NCI-H774 (cell line): Measurements from ENCODE around the gene BAIAP2L1.
"Not testable (repeated sequence)": the region's sequence is repeated elsewhere in the genome, so short reads cannot be mapped to it uniquely, and the experiment has no call there.

Experiments
- DNase-seq: peaks from one replicate; lab custom pipeline; 2025; lab: John Stamatoyannopoulos, UW

Gene BAIAP2L1

DNA sequence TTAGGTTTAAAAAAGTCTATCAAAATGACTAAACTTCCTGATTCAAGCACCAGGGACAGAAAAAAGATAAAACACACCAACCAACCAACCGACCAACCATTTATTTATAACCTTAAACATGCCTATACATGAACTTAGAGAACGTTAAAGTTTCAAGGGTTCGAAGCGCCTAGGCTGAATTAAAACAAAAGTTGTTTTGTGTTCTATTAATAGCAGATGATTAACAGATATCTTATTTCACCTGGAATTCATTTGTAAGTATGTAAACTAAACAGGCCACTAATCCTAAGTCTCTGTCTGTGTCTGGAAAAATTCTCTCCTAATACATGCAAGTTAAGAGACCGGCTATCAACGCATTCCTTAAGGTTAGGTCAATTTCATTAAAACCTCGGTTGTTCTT is 1.4 kb downstream of the BAIAP2L1 start:
- no peak for DNase-seq

DNA sequence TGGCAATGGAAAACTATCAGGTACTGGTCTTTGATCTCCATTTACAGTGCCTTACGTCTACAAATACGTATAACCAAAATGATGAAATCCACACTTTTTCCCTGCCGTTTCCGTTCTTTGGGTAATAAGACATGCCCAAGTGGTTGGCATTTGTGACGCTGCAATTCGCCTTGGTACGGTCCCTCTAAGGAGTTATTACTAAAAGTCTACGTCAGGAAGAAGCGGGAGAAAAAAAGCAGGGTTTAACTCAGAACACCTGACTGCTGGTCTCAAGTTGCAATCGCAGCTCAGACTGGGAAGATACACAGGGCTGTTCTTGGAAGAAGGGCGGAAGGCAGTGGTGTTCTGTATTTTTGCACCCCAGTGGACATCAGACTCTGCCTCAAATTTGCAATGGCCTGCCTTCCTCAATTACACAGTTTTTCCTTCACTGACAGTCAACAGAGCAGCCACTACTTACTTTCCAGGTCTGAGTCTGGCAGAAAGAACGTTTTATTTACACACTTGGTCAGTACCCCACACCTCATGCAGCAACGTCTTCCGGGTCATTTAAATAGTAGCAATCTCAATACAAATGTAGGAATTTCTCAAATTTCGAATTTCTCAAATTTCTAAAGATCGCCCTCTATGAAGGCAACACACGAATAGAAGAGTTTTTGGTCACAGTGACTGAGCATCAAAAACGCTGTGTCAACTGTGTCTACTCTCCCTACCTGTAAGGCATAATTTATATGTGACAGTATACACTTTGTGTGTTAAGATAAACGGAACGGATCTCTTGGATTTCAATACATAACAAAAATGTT is 2.1 kb downstream of the BAIAP2L1 start:
- DNase-seq, result peak; percentile 41

DNA sequence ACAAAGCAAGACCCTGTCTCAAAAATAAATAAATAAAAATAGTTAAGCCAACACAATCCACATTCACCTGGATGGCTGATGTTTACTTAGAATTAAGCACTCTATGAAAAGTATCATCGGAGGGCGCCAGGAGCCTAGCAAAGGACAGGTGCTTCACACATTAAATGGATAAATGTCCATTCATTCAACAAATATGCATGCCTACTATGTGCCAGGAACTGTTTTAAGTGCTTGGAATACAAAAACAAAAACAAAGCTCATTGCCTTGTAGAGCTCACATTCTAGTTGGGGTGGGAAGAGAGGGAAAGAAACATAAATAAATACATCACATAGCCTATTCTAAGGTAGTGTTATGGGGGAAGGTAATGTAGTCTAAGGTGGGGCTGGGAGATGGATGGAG is 4.1 kb downstream of the BAIAP2L1 start:
- peak; percentile 95 for DNase-seq

DNA sequence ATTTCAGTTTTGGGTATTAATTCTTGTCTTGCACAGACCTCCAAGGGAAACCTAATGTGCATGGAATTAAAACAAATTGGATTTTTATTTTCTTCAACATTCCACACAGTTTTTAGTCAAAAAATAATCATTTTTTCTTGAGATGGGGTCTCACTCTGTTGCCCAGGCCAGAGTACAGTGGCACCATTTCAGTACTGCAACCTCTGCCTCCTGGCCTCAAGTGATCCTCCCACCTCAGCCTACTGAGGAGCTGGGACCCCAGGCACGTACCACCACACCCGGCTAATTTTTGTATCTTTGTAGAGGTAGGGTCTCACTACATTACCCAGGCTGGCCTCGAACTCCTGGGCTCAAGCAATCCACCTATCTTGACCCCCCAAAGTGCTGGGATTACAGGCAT is 4.9 kb downstream of the BAIAP2L1 start:
- DNase-seq, result no peak

DNA sequence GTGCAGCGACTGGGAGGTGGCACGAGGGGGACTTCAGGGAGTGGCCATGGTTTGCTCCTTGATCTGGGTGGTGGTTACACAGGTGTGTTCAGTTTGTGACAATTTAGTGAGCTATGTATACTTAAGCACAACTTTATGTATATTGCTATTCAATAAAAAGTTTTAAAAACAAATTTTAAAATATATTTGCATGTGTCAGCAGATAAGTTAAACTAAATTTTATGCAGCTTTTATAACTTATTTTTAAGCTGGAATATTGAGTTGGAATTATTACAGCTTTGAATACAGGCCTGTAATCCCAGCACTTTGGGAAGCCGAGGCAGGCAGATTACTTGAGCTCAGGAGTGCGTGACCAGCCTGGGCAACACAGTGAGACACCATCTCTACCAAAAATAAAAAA is 5.4 kb downstream of the BAIAP2L1 start:
- no peak for DNase-seq

DNA sequence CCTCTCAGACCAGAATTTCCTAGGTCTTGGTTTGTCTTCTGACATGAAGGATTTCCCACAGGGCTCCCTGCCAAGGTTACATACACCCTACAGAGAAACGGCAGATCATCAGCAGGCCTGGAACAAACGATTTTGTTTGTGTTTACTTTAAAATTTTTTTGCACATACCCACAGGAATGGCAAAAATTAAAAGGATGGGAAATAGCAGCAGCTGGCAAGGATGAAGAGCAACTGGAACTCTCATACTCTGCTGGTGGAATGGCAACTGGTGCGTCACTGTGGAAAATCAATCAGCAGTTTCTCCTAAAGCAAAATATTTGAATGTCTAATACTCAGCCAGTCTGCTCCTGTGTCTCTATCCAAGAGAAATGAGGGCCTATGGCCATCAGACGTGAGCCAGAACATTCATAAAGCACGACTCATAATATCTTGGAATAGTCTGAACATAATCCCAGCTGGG is 6.5 kb downstream of the BAIAP2L1 start:
- no peak for DNase-seq

DNA sequence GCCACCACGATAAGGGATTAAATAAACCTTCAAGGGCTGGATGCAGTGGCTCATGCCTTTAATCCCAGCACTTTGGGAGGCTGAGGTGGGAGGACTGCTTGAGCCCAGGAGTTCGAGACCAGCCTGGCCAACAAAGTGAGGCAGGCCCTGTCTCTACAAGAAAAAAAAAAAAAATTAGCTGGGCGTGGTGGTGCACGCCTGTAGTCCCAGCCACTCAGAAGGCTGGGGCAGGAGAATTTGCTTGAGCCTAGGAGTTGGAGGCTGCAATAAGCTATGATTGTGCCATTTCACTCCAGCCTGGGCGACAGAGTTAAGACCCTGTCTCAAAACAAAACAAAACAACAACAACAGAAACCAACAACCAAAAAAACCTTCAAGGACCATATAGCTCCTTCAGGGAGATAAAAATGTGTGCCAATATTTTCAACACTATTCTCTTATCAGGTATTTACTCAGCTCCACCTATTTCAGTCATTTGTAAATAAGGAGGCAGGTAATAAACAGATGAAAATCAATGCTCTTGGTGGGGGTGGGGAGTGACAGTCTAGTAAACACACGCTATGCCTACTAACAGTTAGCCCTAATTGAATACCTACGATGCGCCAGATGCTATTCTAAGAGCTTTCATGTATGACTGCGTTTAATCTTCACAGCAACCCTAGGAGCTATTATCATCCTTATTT is 13.2 kb downstream of the BAIAP2L1 start:
- no peak for DNase-seq

DNA sequence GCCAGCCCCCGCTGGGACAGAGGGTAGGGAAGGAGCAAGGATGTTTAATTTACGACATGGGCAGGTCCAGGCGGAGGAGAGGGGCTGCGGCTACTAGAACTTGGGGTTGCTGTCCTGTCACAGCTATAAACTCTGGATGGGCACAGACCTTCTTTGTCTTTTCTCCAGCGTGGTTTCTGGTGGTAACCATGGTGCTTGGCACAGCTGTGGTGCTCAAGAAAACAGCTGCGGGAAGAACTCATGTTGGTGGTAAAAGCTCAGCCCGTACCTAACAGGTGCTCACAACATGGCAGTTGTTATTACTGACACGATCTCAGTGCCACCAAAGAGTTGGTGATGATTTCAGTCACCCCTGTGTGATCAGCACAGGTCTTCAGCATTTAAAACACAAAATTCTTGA is 13.8 kb downstream of the BAIAP2L1 start:
- DNase-seq, result no peak

DNA sequence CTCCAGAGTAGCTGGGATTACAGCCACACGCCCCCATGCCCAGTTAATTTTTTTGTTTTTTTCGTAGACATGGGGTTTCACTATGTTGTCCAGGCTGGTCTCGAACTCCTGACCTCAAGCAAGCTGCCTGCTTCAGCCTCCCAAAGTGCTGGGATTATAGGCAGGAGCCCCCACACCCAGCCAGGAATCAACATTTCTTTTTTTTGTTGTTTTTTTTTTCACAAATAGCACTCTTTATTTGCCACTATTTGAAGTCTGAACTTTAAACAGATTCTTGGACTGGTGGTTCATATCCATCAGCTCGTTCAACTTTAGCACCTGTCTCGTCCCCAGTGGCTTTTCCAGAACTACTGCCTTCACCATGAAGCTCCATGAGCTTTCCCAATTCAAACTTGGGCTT is 15.4 kb downstream of the BAIAP2L1 start:
- DNase-seq, result not testable (repeated sequence)

DNA sequence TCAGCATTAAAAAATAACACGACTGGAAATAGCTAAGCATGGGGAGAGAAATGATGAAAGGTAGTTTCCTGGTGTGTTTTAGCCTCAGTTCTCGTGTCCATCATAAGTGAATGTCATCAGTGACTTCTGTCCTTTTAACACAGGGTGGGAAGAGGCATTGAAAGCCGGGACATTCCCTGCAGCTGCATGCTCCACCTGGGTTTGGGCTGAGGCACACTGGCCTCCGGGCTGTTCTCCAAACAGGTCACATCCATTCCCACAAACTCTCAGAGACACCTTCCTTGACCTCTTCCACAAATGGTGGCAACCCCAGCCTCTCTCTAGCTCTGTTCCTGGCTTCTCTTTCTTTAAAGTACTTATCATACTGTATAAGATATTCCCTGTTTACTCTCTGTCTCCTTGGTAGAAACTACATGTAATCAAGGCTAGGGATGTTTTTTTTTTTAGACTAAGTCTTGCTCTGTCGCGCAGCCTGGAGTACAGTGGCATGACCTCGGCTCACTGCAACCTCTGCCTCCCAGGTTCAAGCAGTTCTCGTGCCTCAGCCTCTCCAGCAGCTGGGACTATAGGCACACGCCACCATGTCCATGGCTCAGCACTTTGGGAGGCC is 22.6 kb downstream of the BAIAP2L1 start:
- DNase-seq, result no peak

DNA sequence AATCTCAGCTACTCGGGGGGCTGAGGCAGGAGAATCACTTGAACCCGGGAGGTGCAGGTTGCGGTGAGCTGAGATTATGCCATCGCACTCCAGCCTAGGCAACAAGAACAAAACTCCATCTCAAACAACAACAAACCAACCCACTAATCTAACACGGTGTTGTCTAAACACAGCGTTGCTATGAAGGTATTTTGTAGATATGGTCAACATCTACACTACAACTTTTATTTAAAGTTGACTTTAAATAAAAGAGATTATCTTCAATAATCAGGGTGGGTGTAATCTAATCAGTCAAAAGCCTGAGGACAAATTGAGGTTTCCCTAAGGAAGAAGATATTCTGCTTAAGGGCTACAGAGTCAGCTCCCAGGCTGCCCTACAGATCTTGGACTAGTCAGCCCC is 24.2 kb downstream of the BAIAP2L1 start:
- DNase-seq, result no peak

DNA sequence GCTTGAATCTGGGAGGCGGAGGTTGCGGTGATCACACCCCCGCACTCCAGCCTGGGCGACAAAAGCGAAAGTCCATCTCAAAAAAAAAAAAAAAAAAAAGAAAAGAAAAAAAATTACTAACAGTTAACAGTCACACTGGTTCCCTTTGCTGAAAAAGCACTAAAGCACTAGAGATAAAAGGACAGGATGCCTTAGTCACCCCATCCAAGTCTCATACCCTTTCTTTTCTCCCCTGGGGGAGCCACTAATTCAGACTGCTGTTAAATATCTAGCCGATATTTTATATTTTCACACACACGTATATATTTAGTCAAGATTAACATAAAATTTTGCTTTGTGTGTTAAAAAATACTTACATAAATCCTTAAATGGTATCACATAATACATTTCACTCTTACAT is 25.2 kb downstream of the BAIAP2L1 start:
- no peak for DNase-seq

DNA sequence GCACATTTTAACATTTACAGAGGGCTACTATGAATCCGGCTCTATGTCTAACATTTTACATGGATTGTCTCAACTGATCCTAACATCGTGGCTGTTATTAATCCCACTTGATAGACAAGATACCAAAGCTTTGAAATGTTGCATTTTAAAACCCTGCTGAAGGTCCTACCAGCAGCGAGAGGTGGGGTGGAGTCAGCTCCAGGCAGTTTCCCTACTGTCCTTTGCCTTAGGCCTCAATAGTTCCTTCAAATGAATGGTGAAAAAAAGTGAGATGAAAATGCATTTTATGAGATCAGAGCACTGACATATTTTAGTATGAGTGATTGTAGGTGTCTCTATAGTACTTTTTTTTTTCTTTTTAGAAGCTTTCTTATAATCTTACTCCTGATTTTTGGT is 26.6 kb downstream of the BAIAP2L1 start:
- no peak for DNase-seq

DNA sequence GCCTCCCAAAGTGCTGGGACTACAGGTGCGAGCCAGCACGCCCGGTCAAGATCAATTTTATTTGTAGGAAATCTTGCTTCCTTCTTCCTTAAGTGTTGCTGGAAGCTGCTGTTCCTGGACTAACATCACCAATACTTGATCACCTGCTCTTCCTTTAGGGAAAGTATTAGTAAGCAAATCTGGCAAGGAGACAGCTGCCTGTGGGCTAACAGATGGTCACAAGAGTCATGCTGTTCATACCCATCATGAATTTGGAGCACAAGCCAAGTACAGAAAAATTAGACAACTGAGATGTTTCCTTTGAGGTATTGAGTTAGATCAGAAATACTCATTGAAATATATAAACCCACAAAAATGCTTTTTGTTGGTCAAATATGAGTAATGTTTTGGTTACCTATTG is 27.9 kb downstream of the BAIAP2L1 start:
- DNase-seq, result no peak

DNA sequence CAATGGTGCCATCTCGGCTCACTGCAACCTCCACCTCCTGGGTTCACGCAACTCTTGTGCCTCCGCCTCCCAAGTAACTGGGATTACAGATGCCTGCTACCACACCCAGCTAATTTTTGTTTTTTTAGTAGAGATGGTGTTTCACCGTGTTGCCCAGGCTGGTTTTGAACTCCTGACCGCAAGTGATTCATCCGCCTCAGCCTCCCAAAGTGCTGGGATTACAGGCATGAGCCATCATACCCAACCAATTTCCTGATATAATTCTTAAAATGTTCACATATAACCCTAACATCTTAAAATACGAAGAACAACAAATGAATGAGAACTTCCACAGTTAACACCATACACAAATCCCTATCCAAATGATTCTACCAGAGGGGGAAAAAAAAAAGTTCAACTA is 31.2 kb downstream of the BAIAP2L1 start:
- DNase-seq, result no peak

DNA sequence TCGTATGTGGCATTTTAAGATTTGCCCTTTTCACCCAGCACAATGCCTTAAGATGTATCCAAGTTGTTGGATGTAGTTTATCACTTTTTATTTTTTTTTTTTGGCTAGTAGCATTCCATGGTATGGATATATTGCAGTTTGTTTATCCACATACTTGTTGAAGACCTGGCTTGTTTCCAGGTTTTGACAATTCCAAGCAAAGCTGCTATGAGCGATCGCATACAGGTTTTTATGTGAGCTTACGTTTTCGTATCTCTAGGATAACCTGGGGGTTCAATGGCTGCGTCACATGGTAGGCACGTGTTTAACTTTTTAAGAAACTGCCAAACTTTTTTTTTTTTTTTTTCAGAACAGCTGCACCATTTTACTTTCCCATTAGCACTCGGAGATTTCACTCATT is 32.2 kb downstream of the BAIAP2L1 start:
- DNase-seq, result no peak

DNA sequence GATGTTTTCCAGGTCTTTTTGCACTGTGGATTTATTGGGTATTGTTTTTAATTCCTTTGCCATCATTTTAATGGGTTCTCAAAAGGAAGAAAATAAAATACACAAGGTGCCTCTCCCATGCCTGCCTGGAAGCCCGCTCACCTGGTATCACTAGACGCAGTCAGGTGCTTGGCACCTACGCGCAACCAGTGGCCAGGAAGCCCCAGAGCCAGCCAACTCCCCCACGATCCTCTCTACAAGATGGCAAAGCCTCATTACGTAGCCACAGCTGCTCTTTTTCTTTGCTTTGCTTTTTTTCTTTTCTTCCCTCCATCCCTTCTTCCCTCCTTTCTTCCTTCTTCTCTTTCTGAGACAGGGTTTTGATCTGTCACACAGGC is 34.3 kb downstream of the BAIAP2L1 start:
- DNase-seq, result no peak

DNA sequence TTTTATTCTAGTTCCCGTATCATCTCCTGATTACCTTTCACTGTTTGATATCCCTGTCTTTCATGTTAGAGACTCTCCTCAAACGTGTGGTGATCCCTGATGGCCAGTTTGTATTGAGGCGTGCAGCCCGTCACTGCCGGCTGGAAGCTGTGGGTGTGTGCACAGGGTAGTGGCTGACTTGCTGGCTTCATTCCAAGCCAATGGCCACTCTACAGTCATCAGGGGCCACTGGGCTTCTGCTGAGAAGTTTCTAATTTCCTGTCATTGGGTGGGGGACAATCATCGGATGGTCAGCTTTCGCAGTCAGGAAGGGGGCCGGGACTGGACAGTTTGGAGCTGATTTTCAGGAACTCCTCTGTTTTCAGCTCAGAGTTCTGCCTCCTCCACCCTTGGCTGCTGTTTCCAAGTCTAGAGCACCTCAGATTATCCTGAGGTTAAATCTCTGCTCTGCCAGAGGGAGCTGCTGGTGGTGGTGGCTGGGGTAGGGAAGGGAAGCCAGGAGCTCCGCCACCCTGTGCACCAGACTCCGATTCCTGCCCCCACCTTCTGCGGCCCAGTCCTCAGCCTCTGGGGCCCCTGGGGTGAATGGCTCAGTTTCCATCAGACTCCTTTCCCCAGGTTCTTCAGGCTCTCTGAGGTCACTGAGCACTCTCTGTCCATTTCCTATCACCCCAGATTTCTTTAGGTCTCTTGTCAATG is 34.9 kb downstream of the BAIAP2L1 start:
- DNase-seq, result no peak

DNA sequence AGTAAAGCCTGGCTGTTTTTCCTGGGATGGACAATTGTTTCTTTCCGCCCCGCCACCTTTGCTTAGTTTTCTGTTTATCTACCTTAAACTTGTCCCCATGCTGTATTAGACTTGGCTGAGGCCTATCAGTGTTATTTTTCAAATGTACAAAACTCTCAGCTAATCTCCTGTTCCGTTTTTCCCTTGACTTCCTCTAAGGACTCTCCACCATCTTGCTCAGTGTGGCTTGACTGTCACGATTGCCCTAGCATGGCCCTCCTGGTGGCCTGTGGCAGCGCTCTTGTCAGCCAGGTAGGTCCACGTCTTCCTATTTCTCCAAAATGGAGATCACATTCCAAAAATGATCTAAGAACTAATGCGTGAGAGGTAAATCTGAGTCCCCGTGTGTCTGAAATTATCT is 36.7 kb downstream of the BAIAP2L1 start:
- DNase-seq, result no peak

DNA sequence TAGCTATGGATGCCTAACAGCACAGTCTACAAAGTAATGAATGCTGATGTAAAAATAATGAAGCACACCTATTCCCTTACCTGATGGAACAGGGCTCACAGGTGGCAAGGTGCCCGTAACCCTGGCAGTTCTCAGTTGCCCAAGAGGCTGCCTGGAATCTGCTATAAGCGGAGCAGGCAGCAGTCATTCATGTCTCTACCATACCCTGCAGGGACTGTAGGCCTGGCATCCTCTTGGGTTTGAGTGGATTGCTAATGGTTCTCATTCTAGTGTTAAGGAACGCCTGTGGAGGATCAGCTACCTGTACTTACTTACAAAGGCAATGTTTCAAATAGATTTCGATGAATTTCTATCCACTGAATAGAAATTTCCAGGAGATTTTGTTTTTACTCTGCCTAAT is 38.4 kb downstream of the BAIAP2L1 start:
- DNase-seq, result no peak

DNA sequence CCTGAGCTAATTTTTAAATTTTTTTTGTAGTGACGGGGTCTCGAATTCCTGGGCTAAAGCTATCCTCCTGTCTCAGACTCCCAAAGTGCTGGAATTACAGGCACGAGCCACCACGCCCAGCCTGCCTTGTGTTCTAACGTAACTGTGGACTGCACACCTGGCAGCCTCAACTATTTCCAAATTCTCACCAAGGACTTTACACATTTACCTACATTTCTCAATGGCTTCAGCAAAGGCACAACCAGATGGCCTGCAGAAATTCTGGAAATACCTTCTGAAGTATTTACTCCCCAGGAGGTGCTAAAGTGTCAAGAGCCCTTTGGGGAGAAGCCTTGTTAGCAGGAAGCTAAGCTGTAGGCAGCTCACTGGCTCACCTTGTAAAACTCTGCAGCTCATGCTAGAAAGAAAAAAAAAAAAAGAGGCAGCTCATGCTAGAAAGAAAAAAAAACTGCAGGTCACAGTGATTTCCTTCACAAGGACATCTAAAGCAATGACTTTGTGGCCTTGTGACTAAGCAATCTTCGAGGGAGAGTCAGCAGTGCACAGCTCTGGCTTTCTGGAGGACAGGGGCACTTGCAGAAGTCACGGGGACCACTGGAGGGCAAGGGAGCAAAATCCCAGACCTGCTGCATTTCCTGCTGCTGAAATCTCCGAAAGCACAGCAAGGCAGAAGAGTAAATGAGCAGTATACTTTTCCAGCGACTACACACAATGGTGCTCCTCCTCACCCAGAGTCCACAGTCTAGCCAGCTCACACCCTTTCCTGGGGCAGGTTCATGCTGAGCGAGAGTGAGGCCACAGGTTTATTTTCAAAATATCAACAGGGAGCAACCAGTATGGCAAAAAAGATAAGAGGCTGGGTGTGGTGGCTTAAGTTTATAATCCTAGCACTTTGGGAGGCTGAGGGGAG is 40.4 kb downstream of the BAIAP2L1 start:
- no peak for DNase-seq

DNA sequence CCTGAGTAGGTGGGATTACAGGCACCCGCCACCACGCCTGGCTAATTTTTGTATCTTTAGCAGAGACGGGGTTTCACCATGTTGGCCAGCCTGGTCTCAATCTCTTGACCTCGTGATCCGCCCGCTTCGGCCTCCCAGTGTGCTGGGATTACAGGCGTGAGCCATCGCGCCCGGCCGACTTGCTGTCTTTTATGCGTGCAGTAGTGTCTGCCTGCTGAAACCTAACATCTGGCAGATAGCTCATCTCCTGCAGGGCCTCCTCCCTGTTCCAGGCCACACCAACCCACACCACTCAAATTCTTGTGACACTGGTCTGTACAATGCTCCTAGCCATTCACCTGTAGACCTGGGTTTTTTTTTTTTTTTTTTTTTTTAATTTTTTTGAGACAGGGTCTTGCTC is 41.5 kb downstream of the BAIAP2L1 start:
- DNase-seq, result no peak
